Erythroblast (primary cell): ENCODE measurements around the gene MACROD2.

ENCODE experiments used
- GATA1 ChIP-seq: IDR thresholded peaks from 2 replicates; pipeline ENCODE4 v1.6.1; 2011; ENCODE audit warnings: low read depth, mild to moderate bottlenecking, control low read depth, low read length, moderate library complexity
- POLR2A ChIP-seq: IDR thresholded peaks from 2 replicates; pipeline ENCODE4 v1.6.1; 2011; ENCODE audit warnings: mild to moderate bottlenecking, low read length

GRCh38 chr20:14950633-14951032 lies 955.3 kb downstream of the MACROD2 start:
- TF ChIP-seq POLR2A (no peak), GATA1 (no peak)
